Activated CD4-positive, alpha-beta T cell treated with anti-CD3 and anti-CD28 coated beads, Interleukin-2, amount 50 U/mL, for 48 hours (primary cell): ENCODE data around the gene CTF1.
"Not testable (repeated sequence)": the region's sequence is repeated elsewhere in the genome, so short reads cannot be mapped to it uniquely, and the experiment has no call there.

Experiments used
- DNase-seq, 2 experiments: peaks; one replicate each; pipeline ENCODE4 v3.0.0-alpha.2; 2020

Gene CTF1, protein sequence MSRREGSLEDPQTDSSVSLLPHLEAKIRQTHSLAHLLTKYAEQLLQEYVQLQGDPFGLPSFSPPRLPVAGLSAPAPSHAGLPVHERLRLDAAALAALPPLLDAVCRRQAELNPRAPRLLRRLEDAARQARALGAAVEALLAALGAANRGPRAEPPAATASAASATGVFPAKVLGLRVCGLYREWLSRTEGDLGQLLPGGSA

GRCh38 chr16:30896261-30896888, at the start of gene CTF1:
Gene CTF1 (plus strand): TSS chr16:30896614. CDS start chr16:30896644, 30 bp downstream.
- DNase-seq, result no peak

DNA sequence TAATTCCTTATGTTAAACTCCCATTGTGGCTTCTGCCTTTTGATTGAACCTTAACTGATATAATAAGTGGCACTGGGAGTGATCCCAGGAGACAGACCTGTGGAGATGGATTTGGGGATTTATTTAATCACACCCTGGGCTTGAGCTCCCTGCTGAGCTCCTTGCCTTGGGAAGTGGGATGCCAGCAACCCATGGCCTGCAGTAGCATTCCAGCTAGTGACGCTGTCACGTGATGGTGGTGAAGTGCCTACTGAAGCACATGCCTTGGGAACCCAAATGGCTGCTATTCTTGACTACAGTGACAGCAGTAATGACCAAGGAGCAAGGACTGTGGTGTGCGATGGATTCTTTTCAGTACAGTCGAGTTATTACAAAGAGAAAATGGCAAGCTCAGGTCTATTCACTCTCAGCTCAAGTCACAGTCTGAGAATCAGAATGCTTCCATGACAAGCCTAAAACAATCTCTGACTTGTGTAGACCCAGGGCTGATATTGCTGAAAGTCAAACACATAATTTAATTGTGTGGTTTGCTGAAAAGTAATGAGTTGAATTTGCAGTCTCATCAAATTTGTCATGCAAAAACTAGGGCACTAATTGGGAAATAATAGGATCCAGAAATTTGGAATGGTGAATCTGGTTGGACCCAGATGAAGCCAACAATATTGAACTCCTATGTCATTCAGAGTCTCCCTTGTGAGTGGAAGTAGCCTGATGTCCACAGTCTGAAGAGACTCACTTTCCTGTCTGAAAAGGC, 49.6 kb upstream of the CTF1 start:
- no peak for DNase-seq

GRCh38 chr16:30850246-30850645, 46.2 kb upstream of the CTF1 start:
- DNase-seq, result no peak

GRCh38 chr16:30853758-30854157, 42.7 kb upstream of the CTF1 start:
- DNase-seq, result no peak

GRCh38 chr16:30858111-30858495, 38.3 kb upstream of the CTF1 start:
- no peak for DNase-seq

DNA sequence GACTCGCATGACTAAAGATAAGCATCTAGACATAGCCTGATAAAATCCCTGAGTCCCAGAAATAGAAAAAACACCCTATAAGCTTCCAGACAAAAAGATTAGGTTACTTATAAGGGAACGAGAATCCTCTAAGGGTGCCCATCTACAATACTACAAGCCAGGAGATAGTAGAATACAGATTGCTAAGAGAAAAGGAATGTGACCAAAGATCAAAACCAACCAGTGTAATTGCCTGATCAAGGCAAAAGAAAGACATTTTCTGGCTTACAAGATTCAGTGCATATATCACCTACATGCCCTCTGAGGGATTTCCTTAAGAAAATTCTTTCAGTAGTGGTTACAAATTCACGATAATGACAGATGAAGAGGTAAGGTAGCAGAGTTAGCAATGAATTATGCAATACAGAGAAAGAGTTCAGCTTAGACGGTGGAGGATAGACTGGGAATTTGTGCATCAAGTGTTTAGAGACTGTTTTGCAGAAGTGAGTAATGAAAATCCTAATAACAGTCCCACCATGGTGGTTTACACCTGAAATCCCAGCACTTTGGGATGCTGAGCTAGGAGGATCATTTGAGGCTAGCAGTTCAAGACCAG, 37.5 kb upstream of the CTF1 start:
- no peak for DNase-seq

DNA sequence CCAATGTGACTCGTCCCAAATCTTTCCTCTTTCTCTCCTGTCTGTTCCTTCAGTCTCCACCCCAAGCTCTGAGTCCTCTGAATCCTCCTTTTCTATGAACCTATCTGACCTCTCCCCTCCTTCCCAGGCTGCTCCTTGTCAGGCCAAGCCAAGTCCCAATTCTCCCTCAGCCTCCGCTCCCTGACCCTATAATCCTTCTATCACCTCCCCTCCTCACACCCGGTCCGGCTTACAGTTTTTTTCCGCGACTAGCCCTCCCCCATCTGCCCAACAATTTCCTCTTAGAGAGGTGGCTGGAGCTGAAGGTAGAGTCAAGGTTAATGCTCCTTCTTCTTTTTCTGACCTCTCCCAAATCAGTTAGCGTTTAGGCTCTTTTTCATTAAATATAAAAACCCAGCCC, 35.7 kb upstream of the CTF1 start:
- not testable (repeated sequence) for DNase-seq

DNA sequence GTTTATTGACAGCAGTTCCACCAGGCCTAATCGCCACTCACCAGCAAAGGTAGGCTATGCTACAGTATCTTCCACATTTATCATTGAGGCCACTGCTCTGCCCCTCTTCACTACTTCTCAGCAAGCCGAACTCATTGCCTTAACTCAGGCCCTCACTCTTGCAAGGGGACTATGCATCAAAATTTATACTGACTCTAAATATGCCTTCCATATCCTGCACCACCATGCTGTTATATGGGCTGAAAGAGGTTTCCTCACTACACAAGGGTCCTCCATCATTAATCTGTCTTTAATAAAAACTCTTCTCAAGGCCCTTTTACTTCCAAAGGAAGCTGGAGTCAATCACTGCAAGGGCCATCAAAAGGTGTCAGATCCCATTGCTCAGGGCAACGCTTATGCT, 33.2 kb upstream of the CTF1 start:
- DNase-seq, result not testable (repeated sequence)

DNA sequence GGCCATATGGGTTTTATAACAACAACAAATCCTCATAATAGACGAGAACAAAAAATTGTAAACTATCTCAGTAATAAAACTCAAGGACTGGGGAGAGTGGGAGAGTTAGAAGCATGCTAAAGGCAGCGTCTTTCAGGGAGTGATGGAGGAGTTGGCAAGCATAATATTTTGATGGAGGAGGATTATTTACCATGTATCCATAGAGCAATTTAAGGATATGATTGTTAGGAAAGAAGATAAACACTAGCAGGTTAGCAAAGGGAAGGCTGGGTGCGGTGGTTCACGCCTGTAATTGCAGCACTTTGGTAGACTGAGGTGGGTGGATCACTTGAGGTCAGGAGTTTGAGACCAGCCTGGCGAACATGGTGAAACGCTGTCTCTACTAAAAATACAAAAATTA, 30.4 kb upstream of the CTF1 start:
- DNase-seq, result no peak

DNA sequence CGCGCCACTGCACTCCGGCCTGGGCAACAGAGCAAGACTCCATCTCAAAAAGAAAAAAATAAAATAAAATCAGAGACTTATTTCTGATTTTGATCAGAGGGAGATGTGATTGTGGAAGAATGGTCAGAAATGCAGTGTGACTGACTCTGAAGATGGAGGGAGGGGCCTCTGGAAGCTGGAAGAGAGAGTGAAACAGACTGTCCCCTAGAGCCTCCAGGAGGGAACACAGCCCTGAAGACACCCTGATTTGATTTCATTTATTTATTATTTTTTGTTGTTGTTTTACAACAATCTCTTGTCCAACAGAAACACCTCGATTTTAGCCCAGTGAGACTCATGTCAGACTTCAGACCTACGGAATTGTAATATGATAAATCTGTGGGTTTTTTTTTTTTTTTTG, 28.7 kb upstream of the CTF1 start:
- no peak for DNase-seq

DNA sequence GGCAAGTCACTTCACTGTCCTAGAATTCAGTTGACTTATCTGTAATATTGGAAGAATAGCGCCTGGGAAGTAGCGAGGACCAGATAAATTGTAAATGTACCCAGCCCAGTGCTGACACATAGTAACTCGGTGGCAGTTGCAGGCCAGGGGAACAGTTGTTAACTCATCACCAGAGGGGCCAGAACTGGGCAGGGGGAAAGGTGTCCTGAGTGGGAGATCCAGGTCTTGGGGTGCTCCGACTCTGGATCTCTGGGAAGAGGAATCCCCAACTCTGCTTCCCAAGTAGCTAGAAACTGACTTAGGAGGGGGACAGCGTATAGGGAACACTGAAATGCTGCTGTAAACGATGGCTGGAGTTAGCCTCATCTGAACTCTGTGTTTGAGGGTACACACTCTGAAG, 25.5 kb upstream of the CTF1 start:
- DNase-seq, result no peak

- peak; percentile 9 to 22 for DNase-seq
Observed at GRCh38 chr16:30874244-30874820, 22.1 kb upstream of the CTF1 start.

DNA sequence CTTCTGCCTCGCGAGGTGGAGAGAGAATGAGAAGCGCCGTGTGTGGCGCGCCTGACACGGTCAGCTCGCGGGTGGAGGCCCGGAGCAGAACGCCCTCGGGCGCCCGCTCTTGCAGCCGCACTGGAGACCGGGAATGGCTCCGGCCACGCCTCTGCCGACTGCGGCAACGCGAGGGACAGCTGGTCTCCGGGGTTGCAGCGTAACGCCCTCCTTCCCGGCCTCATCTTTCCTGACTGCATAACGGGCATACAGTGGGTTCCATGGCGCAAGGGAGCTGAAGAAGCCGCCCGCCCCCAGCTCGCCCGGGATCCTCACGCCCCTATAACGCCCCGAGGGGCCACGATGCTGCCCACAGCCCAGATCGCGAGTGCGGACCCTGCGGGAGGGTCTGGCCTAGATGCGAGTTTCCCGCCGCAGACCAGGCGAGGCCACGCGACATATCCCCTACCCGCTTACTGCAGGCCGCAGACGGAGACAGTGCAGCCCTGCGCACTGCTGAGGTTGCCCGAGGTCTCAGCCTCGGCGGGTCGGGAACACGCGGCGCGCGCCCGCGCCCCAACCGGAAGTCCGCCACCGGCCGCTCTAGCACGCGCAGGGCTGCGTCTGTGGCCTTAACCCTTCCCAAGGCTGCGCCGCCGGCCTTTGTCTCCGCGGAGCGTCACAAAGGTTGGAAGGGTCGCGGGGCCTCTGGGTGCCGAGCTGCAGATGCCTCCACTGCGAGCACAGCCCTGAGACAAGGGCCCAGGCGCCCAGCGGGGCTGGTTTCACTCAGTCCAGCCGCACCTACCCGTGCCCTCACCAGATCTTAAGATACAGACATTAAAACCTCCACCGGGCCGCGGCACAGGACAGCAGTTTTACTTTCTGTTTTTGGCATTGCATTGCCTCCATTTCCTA, 21.3 kb upstream of the CTF1 start:
- peak; percentile 90 to 91 for DNase-seq

- peak; percentile 33 to 38 for DNase-seq
Observed at GRCh38 chr16:30875871-30876801, 20.3 kb upstream of the CTF1 start.

DNA sequence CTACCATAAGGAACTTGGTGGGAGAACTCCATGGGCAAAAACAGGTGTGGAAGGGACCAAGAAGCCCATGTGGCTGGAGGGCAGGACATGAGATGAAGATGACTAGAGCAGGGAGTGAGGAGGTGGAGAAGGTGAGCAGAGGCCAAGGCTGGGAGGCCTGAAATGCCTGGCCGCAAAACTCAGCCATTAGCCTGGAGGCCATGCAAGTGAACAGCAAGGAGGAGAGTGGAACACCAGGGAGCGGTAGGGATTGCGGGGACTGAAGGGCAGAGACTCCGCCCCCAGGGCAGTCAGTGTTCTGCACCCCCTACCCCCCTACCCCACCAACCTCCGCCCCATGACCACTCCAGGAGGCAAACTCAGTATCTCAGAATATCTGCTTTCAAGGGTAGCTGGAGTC, 19.5 kb upstream of the CTF1 start:
- DNase-seq, result no peak

DNA sequence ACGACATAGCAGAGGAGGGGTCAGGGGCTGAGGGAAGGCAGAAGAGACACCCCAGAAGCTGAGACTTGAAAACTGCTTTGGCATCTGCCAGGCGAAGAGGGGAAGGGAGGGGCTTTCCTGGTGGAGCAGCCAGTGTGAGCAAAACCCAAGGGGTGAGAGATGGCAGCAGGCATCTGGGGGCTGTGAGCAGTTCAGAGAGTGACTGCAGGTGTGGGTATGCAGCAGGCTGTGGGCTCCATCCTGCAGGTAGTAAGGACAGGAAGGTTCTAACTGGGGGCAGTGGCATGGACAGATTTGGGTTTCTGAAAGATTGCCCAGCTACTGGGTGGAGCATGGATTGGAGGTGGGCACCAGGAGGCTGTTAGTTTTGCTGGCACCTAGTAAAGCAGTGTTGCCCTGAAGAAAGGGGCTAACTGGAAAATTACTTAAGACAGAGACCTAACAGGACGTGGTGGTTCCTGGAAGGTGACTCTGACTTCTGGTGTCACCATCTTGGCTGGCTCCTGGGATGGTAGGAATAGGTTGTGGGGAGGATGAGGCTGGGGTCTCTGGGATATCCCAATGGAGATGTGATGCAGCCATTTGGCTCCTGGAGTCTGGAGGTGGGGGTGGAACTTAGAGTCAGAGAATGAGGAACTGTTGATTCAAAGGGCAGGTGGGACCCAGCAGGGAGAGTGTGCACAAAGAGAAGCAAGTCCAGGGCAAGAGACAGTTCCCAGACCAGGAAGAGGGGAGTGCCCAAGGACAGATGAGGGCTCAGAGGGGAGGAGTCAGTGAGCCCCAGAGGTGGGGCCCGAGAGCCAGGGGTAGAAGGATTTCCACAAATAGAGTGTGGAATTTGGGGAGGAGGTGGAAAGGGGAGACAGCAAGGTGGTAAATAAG, 13.7 kb upstream of the CTF1 start:
- DNase-seq, result no peak

DNA sequence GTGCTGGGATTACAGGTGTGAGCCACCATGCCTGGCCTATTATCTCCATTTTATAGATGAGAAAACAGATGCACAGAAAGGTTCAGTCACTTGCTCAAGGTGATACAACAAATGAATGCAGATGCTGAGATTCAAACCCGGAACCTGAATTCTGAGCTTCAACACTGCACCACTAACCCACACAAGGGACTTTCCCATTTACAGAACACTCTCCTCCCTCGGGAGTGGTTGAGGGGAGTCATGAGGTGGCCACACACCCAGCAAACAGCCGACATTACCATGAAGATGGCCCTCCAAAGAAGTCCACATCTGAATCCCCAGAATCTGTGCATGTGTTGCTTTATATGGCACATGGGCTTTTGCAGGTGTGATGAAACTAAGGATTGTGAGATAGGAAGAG, 11.7 kb upstream of the CTF1 start:
- DNase-seq, result no peak

- no peak for DNase-seq
Observed at GRCh38 chr16:30885196-30885595, 11.2 kb upstream of the CTF1 start.

DNA sequence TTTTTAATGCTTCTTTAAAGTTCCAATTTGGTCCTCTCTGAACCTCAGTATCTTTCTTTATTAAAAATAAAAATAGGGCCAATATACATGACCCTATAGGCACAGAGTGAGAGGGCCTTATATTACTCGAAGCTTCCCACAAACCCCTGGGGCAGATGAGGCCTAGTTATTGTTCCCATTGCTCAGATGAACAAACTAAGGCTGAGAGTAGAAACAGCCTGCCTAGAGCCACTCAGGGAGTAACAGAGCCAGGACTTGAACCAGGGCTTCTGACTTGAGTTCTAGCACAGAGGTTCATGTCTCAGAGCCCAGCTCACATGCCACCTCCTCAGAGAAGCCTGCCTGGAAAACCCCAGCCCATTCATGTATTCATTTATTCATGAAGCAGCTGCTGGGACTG, 10.3 kb upstream of the CTF1 start:
- DNase-seq, result no peak

- DNase-seq, result no peak
Observed at GRCh38 chr16:30887927-30888326, 8.5 kb upstream of the CTF1 start.
